Peyer's patch (tissue), 4 donors: ENCODE measurements around the gene RGMA. TPM values are rescaled to one million over a fixed set of nuclear protein-coding genes. Genes with fewer than 3 reads are reported as not detected.

Experiments used
- DNase-seq, 3 donors: peaks; one replicate each; pipeline ENCODE4 v3.0.0-alpha.2; 2017 to 2019
- H3K27ac ChIP-seq, 4 donors: fragments of 200-600 bp; sonication (generic); one replicate each; pipeline ENCODE4 v1.5.1; 2016 to 2019
- H3K27me3 ChIP-seq, 2 donors: fragments of 200-600 bp; sonication (generic); one replicate each; pipeline ENCODE4 v1.5.1; 2019
- H3K36me3 ChIP-seq, 3 donors: fragments of 200-600 bp; sonication (generic); one replicate each; pipeline ENCODE4 v1.5.1; 2016 to 2019
- H3K4me1 ChIP-seq, 4 donors: fragments of 200-600 bp; sonication (generic); one replicate each; pipeline ENCODE4 v1.5.1; 2016 to 2019
- H3K4me3 ChIP-seq, 4 donors: fragments of 200-600 bp; sonication (generic); 1 replicate in 3 of 4; 2 replicates in 1 of 4; pipeline ENCODE4 v1.5.1; 2016 to 2019; ENCODE audit warnings: mild to moderate bottlenecking in 1 of 4
- H3K9me3 ChIP-seq, 4 donors: fragments of 200-600 bp; sonication (generic); one replicate each; pipeline ENCODE4 v1.5.1; 2016 to 2019; ENCODE audit warnings: mild to moderate bottlenecking in 1 of 4
- POLR2A ChIP-seq, 2 donors: fragments of 450-650 bp; IDR thresholded peaks; one replicate each; pipeline ENCODE4 v1.5.1; 2017; ENCODE audit warnings: antibody characterized with exemption in 2 of 2, mild to moderate bottlenecking in 2 of 2, moderate library complexity in 2 of 2
- total RNA-seq, 4 donors: library from RNA; depleted of rRNA; stranded (reverse); fragments of >200 nt; gene quantifications; one replicate each; pipeline ENCODE4 v1.1.0, GENCODE V29; 2016
- TF ChIP-seq, protein P1 (sequence below), 6 experiments: fragments of 450-650 bp in 4 of 6; fragments of 200-600 bp in 2 of 6; sonication (generic) in 1 of 6; IDR thresholded peaks; one replicate each; pipeline ENCODE4 v1.5.1; 2017 to 2019; ENCODE audit warnings: antibody characterized with exemption in 6 of 6, mild to moderate bottlenecking in 3 of 6, moderate library complexity in 1 of 6

Gene RGMA
- total RNA-seq, 4 donors from 2014 or later = 1.8 to 18.8 (median 9.3) TPM

DNA sequence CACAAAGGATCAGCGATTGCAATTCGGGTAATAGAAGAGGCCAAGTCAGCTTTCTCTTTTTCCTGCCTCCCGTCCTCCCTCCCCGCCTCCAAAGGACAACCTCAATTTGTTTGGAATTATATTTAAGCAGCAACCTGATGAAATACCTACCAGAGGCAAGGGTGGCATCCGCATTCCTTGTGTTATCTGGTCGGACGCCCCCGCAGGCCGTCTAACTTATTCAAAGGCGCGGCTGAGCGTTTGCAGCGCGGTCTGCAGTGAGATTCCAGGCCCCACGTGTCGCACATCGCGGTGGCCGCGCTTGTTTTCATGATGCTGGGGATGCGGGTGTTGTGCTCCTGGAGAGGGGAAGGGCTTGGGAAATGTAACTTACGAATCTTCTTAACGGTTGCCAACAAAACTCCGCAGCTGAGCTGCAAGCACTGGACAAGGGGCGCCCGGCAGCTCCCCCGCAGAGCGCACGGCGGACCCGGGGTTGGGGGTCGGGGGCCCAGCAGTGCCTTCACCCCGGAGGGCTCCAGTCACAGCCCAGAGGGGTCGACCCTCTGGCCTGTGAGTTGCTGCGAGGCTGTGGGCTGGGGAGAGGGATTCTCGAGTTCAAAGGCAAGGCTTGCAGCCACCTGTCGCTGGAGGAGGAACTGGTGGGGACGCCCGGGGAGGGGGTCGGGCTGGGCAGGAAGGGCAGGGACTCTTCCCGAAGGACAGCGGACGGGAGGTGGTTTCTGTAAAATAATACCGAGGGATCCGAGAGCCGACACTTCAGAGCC is 20.5 kb upstream of the RGMA start:
- Histone ChIP-seq H3K36me3 (no peaks in the 10 kb centered on the region), H3K4me1 (no peaks in the 10 kb centered on the region), H3K4me3 (no peak overlapping the region), H3K27me3 (no peaks in the 10 kb centered on the region), H3K9me3 (no peaks in the 10 kb centered on the region), H3K27ac (no peak overlapping the region)
- no peak for DNase-seq
- no peak for TF ChIP-seq POLR2A (IDR thresholded peaks at IDR 0.05)
- TF ChIP-seq, protein P1, sequence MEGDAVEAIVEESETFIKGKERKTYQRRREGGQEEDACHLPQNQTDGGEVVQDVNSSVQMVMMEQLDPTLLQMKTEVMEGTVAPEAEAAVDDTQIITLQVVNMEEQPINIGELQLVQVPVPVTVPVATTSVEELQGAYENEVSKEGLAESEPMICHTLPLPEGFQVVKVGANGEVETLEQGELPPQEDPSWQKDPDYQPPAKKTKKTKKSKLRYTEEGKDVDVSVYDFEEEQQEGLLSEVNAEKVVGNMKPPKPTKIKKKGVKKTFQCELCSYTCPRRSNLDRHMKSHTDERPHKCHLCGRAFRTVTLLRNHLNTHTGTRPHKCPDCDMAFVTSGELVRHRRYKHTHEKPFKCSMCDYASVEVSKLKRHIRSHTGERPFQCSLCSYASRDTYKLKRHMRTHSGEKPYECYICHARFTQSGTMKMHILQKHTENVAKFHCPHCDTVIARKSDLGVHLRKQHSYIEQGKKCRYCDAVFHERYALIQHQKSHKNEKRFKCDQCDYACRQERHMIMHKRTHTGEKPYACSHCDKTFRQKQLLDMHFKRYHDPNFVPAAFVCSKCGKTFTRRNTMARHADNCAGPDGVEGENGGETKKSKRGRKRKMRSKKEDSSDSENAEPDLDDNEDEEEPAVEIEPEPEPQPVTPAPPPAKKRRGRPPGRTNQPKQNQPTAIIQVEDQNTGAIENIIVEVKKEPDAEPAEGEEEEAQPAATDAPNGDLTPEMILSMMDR (IDR thresholded peaks at IDR 0.05) = no peak

DNA sequence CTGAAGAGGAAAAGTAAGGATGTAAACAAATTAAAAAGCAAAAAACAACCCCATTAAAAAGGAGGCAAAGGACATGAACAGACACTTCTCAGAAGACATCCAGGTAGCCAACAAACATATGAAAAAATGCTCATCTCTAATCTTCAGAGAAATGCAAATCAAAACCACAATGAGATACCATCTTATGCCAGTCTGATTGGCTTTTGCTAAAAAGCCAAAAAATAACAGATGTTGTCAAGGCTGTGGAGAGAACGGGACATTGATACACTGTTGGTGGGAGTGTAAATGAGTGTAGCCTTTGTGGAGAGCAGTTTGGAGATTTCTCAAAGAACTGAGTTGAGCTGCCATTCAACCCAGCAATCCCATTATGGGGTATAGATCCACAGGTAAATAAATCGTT is 18.6 kb upstream of the RGMA start:
- no peaks in the 10 kb centered on the region for H3K27me3 ChIP-seq
- DNase-seq = no peak
- H3K9me3 ChIP-seq = no peaks in the 10 kb centered on the region
- TF ChIP-seq, protein P1 (IDR thresholded peaks at IDR 0.05) = no peak
- no peak for TF ChIP-seq POLR2A (IDR thresholded peaks at IDR 0.05)
- H3K4me1 ChIP-seq = no peaks in the 10 kb centered on the region
- no peak overlapping the region for H3K4me3 ChIP-seq
- H3K27ac ChIP-seq = no peak overlapping the region
- H3K36me3 ChIP-seq = no peaks in the 10 kb centered on the region

DNA sequence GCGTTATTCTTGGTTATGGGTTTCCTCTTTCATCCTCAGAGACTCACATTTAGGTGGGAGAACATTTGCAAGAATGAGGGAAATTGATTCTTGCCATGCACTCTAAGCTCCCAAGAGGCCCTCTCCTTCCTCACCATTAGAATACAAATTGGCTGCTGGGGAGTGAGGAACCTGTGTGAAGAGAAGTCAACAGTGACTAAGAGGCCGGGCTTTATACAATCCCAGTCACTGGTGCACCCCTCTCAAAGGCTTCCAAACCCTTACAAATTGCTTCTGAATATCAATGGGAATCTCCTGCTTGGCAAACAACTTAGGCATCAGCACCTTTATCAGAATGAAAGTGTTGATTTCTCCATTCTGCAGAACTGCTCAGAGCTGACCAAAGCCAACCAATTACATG is 16.5 kb upstream of the RGMA start:
- H3K9me3 ChIP-seq = no peaks in the 10 kb centered on the region
- TF ChIP-seq POLR2A (IDR thresholded peaks at IDR 0.05) = no peak
- TF ChIP-seq, protein P1 (IDR thresholded peaks at IDR 0.05) = no peak
- H3K4me1 ChIP-seq = no peaks in the 10 kb centered on the region
- H3K36me3 ChIP-seq = no peaks in the 10 kb centered on the region
- H3K27me3 ChIP-seq = no peaks in the 10 kb centered on the region
- H3K4me3 ChIP-seq = no peak overlapping the region
- H3K27ac ChIP-seq = no peak overlapping the region
- no peak for DNase-seq

DNA sequence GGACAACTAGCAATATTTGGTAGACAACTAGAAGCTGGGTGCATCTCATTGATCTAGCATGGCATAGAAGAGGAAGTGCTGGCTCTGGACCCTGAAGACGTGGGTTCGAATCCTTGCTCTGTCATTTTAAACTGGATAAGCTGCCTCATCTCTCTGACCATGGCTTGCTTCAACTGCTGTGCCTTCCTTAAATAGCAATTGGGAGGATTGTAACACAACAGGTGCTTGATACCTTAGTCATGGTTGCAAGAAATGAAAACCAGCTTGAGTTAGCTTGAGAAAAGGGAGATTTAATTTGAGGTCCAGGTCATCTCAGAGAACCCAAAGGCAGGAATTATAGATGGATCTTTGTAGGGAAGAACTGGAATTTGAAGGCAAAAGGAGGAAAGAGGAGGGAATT is 14.8 kb upstream of the RGMA start:
- H3K27ac ChIP-seq = no peak overlapping the region
- no peaks in the 10 kb centered on the region for H3K36me3 ChIP-seq
- DNase-seq = no peak
- H3K27me3 ChIP-seq = no peaks in the 10 kb centered on the region
- H3K9me3 ChIP-seq = no peaks in the 10 kb centered on the region
- TF ChIP-seq, protein P1 (IDR thresholded peaks at IDR 0.05) = no peak
- no peak for TF ChIP-seq POLR2A (IDR thresholded peaks at IDR 0.05)
- H3K4me1 ChIP-seq = no peaks in the 10 kb centered on the region
- H3K4me3 ChIP-seq = no peak overlapping the region

DNA sequence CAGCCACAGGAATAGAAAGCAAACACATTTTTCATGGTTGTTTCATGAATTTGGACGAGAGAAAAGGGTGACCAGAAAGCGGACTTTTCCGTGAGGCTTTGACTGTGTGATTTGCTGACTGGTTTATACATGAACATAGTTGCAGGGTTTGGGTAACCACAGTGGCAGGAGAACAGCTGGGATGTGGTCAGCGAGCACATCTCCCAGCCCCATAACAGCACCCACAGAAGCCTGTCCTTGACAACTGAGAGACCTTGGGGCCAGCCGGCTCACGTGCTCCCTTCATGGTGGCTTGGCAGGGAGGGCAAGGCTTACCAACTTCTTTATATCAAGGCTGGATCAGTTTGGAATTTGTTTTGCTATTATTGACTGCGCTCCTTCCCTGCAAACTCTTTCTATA is 13.2 kb upstream of the RGMA start:
- no peaks in the 10 kb centered on the region for H3K4me1 ChIP-seq
- no peak for DNase-seq
- no peak overlapping the region for H3K4me3 ChIP-seq
- TF ChIP-seq, protein P1 (IDR thresholded peaks at IDR 0.05) = no peak
- TF ChIP-seq POLR2A (IDR thresholded peaks at IDR 0.05) = no peak
- no peak overlapping the region for H3K27ac ChIP-seq
- no peaks in the 10 kb centered on the region for H3K36me3 ChIP-seq
- no peaks in the 10 kb centered on the region for H3K27me3 ChIP-seq
- H3K9me3 ChIP-seq = no peaks in the 10 kb centered on the region
